HG03432 (cell line): ENCODE results near the gene TRAF3.

Experiments
- ATAC-seq: cut with Tn5 transposase; IDR thresholded peaks from one replicate; pipeline ENCODE4 v1.9.1; 2021; ENCODE audit warnings: mild to moderate bottlenecking, moderate library complexity; ENCODE audit not compliant: unreplicated experiment

TRAF3 gene

GRCh38 chr14:102949062-102949800, 172.0 kb downstream of the TRAF3 start:
- ATAC-seq: no peak

- ATAC-seq: no peak
Measured at GRCh38 chr14:102949801-102950451, 172.7 kb downstream of the TRAF3 start.

- ATAC-seq: no peak
Measured at GRCh38 chr14:102951034-102951433, 173.8 kb downstream of the TRAF3 start.

GRCh38 chr14:102951799-102952198, 174.6 kb downstream of the TRAF3 start:
- ATAC-seq: no peak

- no peak for ATAC-seq
Measured at GRCh38 chr14:102952276-102952675, 175.0 kb downstream of the TRAF3 start.

- no peak for ATAC-seq
Measured at GRCh38 chr14:102953100-102953499, 175.9 kb downstream of the TRAF3 start.

GRCh38 chr14:102954081-102954789, 177.0 kb downstream of the TRAF3 start:
- no peak for ATAC-seq

- no peak for ATAC-seq
Measured at GRCh38 chr14:102955636-102956408, 178.6 kb downstream of the TRAF3 start.

GRCh38 chr14:102957222-102957621, 180.0 kb downstream of the TRAF3 start:
- ATAC-seq: no peak

- ATAC-seq: no peak
Measured at GRCh38 chr14:102958461-102958860, 181.2 kb downstream of the TRAF3 start.
